Fibroblast of mammary gland (primary cell): ENCODE results near the gene MAML3.

ENCODE experiments used
- DNase-seq: peaks from one replicate; pipeline ENCODE4 v3.0.0-alpha.2; 2010; ENCODE audit warnings: low read depth
- H3K4me3 ChIP-seq: 2 replicates; pipeline ENCODE4 v1.5.1; 2011; ENCODE audit warnings: low read depth, mild to moderate bottlenecking, low read length, moderate library complexity; ENCODE audit not compliant: control insufficient read depth
- CTCF ChIP-seq: conservative IDR thresholded peaks from 2 replicates; pipeline ENCODE4 v1.5.1; 2011; ENCODE audit warnings: low read depth, low read length, inconsistent platforms; ENCODE audit not compliant: control insufficient read depth, insufficient read depth

MAML3 gene

GRCh38 chr4:140144050-140144449, 9.9 kb downstream of the MAML3 start:
- no peak for TF ChIP-seq CTCF
- no peak for DNase-seq
- no peak overlapping the region for H3K4me3 ChIP-seq

GRCh38 chr4:140141210-140141835, 12.7 kb downstream of the MAML3 start:
- H3K4me3 ChIP-seq: no peak overlapping the region
- TF ChIP-seq CTCF: no peak
- DNase-seq: no peak

GRCh38 chr4:140140566-140140965, 13.4 kb downstream of the MAML3 start:
- no peak for DNase-seq
- TF ChIP-seq CTCF: no peak
- no peak overlapping the region for H3K4me3 ChIP-seq

- no peak overlapping the region for H3K4me3 ChIP-seq
- no peak for DNase-seq
These were observed 15.6 kb downstream of the MAML3 start for GRCh38 chr4:140138428-140138827.

GRCh38 chr4:140137671-140138070, 16.3 kb downstream of the MAML3 start:
- TF ChIP-seq CTCF: no peak
- peak; percentile 15 for DNase-seq
- H3K4me3 ChIP-seq: no peak overlapping the region

More at GRCh38 chr4:140138428-140138827, 15.6 kb downstream of the MAML3 start:
- TF ChIP-seq CTCF: no peak

GRCh38 chr4:140136509-140136908, 17.5 kb downstream of the MAML3 start:
- peak; percentile 77 for DNase-seq
- no peak overlapping the region for H3K4me3 ChIP-seq
- TF ChIP-seq CTCF: no peak
